Activated T-cell treated with anti-CD3 and anti-CD28 coated beads, Interleukin-2, amount 50 U/mL, for 48 hours (primary cell): ENCODE results near the gene ZFAND5.

Source experiments
- DNase-seq, 2 experiments: peaks; one replicate each; pipeline ENCODE4 v3.0.0-alpha.2; 2020

ZFAND5 gene, protein sequence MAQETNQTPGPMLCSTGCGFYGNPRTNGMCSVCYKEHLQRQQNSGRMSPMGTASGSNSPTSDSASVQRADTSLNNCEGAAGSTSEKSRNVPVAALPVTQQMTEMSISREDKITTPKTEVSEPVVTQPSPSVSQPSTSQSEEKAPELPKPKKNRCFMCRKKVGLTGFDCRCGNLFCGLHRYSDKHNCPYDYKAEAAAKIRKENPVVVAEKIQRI

DNA sequence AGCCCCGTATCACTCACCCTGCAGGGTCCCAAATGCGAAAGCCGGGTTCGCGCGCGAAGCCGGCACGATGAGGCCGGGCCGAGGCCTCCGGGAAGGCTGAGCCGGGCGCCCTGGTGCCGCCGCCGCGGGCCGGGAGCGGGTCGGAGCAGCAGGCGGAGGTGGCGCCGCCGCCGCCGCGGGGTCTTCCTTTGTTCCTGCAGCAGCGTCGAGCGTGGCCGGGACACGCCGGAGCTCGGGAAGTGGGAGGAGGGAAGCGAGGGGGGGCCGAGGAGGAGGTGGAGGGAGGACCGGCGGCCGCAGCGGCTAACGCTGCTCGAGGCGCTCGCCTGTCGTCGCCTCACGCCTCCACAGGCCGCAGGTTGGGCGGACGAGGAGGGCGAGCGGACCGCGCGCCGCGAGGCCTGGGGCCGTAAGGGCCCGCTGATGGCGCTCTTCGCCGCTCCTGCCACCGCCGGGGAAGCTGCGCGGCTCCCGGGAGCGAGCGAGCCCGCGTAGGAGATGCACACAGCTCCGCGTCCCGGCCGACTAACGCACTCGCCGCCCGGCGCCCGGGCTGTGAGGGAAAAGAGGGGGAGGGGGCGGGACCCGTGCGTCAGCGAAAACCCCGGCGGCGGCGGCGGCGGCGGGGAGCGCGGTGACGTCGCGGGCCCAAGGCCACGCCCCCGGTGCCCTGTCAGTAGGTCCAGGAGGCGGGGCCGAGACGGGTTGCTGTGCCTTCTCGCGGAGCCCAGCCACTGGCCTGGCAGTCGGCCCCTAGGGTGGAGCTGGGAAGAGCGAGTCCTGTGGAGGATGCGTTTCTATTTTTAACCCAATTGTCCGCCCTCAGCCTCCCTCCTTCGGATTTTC, at the start of gene ZFAND5:
ZFAND5 (minus strand) TSS at position 530 of the 846 bp plus-strand sequence. CDS start 4,430 bp downstream, outside the sequence.
- peak; percentile 92 to 95 for DNase-seq

DNA sequence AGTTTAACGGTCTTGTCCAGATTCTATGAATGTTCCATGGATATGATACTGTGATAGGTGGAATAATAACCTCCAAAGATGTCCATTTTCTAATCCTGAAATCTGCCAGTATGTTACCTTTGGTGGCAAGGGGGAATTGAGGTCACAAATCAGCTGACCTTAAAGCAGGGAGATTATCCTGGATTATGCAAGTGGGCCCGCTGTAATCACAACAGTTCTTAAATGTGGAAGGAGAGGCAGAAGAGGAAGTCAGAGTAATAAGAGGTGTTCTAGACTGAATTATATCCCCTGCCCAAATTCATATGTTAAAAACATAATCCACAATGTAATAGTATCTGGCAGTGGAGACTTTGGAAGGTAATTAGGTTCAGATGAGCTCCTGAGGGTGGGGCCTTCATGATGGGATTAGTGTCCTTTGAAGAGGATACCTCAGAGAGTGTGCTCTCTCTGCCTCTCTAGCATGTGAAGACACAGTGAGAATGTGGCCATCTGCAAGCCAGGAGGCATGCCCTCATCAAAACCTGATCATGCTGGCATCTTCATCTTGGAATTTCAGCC, 47.6 kb upstream of the ZFAND5 start:
- no peak for DNase-seq

DNA sequence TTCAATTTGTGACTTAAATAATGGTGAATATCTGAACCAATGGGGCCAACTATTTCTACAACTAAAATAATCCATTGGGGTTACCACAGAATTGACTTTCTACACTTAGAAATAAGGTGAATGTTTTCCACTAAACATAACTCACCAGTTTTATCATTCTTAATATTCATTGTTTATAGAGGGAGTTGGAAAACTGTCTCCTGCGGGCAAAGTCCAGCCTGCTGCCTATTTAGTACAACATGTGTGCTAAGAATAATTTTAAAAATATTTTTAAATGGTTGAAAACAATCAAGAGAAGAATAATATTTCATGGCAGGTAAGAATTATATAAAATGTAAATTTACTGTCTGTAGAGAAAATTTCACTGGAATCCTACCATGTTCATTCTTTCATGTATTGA, 45.2 kb upstream of the ZFAND5 start:
- no peak for DNase-seq

DNA sequence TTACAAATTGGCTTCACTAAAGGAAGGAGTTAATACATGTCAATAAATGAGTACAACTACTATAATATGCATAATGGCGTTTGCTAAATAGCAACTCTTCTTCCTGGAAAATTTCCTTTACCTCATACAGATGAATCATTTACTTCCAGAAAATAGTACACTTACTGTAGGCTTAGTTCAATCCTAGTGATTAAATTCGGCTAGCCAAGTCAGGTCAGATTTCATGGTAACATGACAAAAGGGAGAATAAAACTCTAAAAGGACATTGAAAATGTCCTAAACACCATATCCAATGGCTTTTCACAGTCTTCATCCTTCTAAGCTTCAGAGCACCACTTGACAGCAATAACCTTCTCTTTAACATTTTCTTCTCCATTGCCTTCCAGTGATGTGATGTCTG, 42.1 kb upstream of the ZFAND5 start:
- no peak for DNase-seq

DNA sequence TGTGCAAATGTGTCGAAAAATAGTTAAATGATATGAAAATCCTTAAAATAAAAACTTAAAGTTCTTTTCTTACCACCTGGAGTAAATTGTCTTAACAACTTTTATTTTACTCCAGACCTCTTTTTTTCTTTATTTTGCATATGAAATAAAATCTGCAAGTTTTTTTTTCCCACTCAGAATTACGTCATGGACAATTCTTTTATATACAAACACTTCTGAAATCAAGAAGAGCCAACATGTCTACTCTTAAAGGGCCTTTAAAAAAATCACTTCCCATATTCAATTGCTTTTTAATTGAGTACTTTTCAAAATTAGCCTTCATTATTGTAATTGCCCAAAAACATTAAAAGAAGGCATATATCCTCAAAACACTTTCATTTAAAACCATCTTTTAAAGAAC, 37.7 kb upstream of the ZFAND5 start:
- no peak for DNase-seq

DNA sequence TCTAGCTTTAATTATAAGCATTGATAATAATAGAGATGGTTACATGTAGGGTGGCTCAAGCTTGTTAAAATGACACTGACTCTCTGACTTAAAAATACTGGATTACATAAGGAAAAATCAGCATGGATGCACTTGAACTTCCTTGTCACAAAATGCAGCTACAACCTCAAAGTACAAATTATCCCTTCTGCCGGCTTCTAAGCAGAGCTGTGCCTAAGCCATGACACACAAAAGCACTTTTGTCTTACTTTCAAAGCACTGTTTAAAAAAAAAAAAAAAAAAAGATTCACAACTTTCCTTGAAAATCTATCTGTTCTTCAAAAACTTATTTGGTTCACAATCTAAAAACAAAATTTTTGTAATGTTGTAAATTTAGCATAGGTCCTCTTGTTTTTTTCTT, 36.4 kb upstream of the ZFAND5 start:
- no peak for DNase-seq

DNA sequence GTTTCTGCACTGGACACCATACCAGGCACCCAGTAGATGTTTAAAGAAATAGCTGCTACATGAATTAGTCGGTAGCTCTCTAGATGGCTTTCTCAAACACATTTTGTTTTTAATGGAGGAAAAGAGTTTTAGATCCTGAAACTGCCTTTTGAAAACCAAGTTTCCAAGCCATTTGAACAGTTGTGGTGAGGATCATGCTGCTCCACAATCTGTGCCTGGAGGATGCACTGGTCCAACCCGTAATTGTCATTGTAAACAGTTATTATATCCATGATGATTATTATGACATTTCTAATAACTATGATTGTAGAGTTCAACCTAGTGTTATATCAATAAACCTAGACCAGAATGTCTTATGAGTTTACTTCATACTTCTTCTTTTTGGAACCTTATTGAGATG, 35.9 kb upstream of the ZFAND5 start:
- no peak for DNase-seq

DNA sequence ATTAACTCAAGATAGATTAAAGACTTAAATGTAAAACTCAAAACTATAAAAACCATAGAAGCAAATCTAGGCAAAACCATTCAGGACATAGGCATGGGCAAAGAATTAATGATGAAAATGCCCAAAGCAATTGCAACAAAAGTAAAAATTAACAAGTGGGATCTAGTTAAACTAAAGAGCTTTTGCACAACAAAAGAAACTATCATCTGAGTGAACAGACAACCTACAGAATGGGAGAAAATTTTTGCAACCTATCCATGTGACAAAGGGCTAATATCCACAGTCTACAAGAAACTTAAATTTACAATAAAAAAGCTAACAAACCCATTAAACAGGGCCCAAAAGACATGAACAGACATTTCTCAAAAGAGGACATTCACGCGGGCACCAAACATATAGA, 34.4 kb upstream of the ZFAND5 start:
- DNase-seq: no peak

DNA sequence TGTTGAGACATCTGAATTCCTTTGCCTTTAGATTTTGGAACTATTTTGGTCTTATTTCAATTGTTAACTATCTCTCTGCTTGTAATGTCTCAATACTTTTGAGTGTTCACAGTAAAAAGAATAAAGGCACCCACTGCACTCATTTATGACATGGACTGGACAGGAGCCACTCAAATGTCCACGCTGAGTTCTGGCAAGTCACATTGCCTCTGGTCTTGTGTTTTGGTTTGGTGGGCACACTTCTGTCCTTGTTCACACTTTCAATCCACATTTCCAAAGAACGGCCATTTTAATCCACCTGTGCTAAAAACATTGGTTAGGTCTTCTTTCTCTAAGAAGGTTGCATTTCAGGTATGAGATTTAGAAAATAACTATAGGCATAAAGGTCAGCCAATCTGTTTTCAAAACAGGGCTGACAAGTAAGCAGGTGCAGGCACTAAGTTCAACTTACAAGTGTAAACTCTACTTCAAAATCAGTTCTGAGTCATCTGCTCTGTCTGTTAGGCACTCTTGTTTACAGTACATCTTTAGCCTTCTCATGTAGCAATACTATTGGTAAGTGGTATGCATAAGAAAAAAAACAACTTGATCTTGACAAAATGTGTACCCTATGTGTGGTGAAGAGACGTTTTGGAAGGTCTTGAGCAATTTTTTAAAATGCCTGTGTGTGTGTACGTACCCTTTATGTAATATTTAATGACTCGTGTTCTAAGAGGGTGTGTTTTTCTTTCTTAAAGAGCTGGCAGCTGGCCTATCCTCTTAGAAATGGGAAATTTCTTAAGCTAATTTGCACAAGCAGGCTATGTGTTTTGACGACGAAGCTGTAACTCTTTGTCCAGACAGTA, 31.5 kb upstream of the ZFAND5 start:
- DNase-seq: no peak

DNA sequence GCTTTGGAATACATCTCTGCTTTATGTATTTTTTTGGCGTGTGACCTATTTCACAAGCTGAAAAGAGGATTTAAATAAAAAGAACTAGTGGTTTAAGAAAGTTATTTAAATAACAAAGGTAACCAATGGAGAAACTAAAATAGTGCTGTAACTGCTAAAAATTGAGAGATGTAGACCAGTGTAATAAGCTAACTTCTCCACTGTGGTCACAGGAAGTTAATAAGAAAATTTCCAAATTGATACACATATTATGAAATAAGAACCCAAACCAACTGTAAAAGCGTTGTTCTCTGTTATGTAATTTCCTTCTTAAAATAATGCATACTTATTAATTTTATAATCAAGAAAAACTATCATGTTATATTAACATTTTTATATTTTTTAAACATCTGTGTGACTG, 29.1 kb upstream of the ZFAND5 start:
- no peak for DNase-seq

DNA sequence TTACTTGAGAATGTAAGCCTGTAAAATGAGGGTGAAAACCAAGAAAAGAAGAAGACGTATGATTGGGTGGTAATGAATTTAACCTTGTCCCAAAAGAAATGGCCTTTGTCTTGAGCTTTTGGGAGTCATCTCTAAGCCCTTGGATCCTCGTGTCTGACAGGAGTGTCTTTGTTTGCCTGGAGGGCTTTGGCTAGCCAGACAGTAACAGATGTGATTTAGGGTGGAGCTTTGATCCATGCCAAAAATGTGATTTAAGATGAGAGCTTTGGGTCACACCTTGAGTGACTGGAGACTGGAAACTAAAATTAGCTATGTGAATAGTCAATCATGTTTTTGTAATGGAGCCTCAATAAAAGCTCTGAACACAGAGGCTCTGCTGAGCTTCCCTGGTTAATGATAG, 25.9 kb upstream of the ZFAND5 start:
- no peak for DNase-seq

DNA sequence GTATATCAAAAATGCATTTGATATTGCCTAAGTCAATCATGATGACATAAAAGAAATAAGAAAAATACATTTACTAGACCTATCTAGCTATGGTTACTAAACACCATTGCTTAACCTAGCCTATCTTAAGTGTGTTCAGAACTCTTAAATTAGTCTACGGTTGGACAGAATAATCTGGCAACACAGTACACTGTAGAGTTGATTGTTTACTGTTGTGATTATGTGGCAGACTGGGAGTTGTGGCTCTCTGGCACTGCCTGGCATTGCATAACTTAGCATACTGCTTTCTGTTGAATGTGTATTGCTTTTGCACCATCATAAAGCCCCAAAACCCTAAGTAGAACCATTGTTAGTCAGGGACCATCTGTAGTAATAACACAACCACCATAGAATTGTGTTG, 21.2 kb upstream of the ZFAND5 start:
- DNase-seq: no peak

DNA sequence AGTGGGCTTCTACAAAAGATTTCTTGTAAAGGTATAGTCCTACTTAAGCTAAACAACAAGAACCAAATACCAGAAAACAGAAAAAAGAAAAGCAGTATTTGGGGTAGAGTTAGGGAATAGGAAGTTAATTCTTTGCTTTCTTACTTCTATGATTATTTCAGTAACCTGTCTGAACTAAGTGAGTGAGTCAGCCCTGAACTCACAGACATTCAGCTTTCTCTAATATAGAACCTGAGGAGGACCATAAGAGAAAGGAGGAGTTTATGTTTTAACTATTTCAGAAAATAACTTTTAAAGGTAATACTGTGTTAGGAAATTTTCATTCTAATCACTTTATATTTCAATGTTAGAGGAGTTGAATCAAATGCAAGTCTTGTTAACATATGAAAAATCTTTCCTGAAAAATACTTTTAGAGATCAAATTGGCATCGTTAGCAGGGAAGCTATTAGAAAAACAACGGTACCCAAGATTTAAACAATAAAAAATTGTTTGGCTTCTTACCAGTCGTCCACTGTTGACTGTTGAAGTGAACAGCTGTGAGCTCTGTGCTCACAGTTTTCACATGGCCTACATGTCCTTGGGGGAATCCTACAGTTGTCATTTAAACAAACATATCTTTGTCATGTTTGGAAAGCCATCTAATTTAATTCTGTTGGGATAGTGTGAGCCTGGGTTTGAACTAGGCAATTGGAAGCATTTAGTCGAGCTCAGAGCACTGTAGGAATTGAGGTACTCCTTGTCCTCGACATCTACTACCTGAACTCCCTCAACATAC, 19.9 kb upstream of the ZFAND5 start:
- DNase-seq: no peak

DNA sequence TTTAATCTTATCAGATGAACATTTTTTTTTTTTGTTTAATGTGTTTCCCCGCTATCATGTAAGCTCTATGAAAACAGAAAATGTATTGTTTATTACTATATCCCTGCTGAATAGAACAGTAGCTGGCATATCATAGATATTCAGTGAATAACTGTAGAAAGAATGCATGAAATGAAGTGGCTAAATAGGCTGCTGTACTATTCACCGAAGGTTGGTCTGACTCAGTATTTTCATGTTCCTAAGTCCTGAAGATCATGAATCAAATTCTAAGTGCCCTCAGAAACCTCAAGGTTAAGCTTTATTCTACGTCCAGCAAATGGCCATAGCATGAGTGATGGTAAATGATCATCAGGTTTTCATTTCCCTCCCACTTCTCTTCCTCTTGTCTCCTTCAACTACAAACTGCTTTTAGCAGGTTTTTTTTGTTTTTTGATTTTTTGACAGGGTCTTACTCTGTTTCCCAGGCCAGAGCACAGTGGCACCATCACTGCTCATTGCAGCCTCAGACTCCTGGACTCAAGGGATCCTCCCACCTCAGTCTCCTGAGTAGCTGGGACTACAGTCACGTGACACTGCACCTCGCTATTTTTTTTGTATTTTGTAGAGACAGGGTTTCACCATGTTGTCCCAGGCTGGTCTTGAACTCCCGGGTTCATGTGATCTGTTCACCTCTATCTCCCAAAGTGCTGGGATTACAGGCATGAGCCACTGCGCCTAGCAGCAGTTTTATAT, 19.1 kb upstream of the ZFAND5 start:
- DNase-seq: no peak

DNA sequence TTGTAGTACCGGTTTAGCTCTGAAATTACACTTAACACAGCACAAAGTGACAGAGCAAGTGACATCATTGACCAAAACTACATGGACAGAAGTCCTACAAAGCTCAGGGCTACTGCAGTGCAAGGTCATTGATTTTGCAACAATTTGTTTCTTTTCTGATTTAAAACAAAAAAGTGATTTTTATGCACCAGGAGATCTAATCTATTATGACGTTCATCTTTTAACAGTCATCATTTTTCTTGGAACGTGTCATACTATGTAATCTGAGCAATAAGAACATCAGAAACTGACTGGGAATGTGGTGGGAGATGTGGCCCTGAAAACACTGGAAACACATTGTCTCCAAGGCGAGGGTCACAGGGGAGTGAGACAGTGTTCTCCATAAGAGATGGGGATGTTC, 17.4 kb upstream of the ZFAND5 start:
- no peak for DNase-seq

DNA sequence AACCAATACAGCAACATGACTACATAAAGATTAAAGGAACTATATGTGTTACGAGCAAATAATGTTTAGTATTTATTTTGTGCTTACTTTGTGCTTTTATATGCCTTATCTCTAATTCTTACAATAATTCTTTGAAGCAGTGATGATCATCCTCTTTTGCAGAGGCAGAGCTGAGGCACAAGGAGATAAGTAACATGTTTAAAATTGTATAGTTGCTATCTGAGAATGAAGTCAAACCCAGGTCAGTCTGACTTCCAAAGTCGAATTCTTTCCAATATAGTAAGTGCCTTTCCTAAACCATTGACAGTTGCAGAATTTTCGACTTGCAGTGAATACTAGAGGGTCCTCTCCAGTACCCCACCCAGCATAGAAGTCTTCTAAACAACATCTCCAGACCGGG, 12.0 kb upstream of the ZFAND5 start:
- no peak for DNase-seq

DNA sequence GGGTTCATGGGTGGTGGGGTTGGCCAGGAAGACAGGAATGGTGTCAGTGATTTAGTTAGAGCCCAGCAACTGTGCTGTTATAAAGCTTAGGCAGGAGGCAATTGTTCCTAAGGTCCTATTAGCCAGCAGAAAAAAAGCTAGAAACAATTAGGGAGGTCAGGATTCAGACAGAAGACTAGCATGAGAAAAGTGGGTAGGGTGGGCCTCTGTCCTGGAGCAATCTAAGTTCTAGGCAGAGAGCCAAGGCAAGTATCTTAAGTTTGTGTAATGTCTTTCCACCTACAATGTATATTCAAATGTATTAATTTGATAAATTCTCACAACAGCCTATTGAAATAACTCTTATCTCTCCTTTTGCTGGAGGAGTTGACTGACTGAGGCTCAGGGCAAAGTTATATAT, 6.1 kb upstream of the ZFAND5 start:
- DNase-seq: no peak

DNA sequence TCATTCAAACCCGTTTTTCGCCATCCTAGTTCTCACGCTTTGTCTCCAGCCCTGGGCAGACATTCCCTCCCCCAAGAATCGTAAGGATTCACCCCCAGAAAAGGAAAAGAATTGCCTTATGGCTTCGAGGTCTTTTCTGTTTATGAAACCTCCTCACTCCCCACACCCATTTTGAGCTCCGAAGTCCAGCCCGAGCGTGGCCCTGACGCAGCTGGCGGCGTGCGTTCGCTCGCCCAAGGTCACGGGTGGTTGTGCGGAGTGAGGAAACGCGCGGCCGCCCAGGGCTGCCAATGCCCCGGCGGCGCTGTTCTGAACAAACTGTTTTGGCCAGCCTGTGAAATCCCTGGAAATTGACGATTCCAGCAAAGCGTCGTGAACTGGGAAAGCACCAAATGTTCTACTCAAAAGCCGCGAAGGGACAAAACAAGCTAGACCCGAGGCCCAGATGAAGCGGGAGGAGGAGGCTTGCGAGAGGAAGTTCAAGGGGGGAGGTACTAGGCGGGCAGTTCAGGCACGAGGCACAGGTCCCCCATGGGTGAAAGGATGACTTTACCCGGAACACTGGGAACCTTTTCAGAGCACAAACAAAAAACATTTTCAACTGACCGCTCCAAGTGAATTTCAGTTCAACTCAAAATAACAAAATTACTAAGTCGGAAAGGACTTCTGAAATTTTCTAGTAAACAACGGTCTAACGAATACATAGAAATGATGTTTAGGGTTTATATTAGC, 683 bp upstream of the ZFAND5 start:
- DNase-seq: peak; percentile 73 to 74

DNA sequence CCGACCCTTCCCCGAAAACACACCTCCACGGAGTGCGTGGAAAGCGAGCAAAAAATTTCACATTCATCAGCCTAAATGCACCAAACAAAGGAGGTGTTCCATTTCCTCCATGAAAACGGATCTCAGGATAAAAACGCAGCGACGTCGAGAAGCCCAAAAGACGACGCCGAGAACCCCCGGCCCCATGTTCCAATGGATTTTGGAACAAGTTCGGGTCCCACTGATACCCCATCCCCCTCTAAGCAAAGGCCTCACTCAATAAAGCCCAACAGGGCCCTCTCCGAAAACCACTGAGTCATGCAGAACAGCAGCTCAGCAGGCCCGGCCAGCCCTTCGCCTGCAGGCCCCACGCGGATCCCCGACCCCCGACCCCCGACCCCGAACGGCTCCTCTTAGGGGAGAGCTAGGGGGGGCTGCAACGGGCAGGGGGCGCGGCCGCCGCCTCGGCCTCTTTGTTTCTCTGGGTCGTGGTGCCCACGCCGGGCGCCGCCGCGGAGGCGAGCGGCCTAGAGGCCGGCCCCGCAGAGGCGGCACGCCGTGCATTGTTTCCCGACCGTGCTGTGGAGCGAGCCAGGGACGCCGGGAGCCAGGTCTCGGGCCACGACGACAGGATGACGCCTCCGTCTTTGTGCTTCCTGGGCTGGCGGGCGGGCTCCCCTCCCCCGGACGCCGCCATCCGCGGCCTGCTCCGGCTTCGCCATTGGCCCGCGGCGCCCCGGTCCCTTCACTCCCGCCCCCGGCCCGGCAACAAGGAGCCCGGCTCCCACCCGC, 915 bp downstream of the ZFAND5 start:
- peak; percentile 72 to 80 for DNase-seq

DNA sequence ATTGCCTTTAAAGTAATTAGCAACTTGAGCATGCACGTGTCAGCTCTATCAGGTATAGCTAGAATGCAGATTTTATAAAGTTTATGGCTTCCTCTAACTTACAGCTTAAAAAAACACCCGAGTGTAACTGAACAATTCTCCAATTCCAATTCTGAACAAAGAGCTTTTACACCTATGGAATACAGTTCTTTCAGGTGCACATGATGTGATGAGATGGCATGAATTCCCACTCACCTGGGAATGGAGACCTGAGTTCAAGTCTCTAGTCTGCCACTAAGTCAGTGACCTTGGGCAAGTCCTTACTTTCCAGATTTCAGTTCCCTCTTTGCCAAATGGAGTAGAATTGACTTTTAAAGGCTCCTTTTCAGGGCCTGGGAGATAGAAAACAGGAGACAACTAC, 1.8 kb downstream of the ZFAND5 start:
- DNase-seq: no peak
